ENCODE measurements around the gene MTA2.
A peak's percentile ranks its signal among the peaks of the same experiment; 100 is the strongest.
"Not testable (repeated sequence)": the region's sequence is repeated elsewhere in the genome, so short reads cannot be mapped to it uniquely, and the experiment has no call there.

MTA2 gene

GRCh38 chr11:62601372-62602140 lies at the start of gene MTA2:
Gene MTA2, minus strand, starts transcription at chr11:62601865. Its CDS starts 415 bp downstream, at chr11:62601450.
- DNase-seq, result peak; percentile 84

GRCh38 chr11:62650283-62650682 lies 48.6 kb upstream of the MTA2 start:
- DNase-seq, result not testable (repeated sequence)

- DNase-seq, result no peak
Measured at GRCh38 chr11:62649486-62649885, 47.8 kb upstream of the MTA2 start.

GRCh38 chr11:62648967-62649364 lies 47.3 kb upstream of the MTA2 start:
- DNase-seq, result no peak

DNA sequence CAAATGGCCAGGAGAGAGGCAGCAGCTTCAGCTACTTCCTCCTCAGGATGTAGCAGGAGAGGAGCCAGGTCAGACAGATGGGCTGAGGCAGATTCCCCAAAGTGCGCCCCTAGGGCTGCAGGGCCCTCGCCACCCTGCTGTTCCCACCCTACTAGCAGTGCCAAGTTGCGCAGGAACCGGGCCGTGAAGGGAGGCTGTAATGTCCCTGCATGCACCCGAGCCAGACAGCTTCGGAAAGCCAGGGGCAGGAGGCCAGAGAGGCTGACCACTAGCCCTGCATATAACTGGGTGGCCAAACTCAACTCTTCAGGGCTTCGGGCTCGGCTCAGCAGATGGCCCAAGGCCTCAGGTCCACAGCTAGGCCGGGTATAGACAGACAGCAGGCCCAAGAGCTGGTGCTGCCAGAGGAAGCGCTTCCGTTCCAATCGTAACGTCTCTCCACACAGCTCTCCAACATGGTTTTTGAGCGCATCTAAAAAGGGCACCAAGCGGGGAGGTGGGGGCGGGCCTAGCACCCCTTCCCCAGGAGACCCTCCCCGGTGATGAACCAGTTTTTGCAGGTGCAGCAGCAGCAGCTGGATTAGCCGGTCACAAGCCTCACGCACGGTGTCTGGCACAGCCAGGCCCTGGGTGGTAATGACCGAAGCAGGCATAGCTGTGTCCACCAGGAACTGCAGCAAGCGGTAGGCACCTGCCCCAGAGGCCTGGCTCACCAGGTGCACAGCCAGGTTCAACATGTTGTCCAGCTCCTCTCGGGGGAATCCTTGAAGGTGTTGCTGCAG lies 46.7 kb upstream of the MTA2 start:
- no peak for DNase-seq

GRCh38 chr11:62647609-62648005 lies 45.9 kb upstream of the MTA2 start:
- DNase-seq, result no peak

- DNase-seq, result no peak
Measured at GRCh38 chr11:62646825-62647608, 45.4 kb upstream of the MTA2 start.

DNA sequence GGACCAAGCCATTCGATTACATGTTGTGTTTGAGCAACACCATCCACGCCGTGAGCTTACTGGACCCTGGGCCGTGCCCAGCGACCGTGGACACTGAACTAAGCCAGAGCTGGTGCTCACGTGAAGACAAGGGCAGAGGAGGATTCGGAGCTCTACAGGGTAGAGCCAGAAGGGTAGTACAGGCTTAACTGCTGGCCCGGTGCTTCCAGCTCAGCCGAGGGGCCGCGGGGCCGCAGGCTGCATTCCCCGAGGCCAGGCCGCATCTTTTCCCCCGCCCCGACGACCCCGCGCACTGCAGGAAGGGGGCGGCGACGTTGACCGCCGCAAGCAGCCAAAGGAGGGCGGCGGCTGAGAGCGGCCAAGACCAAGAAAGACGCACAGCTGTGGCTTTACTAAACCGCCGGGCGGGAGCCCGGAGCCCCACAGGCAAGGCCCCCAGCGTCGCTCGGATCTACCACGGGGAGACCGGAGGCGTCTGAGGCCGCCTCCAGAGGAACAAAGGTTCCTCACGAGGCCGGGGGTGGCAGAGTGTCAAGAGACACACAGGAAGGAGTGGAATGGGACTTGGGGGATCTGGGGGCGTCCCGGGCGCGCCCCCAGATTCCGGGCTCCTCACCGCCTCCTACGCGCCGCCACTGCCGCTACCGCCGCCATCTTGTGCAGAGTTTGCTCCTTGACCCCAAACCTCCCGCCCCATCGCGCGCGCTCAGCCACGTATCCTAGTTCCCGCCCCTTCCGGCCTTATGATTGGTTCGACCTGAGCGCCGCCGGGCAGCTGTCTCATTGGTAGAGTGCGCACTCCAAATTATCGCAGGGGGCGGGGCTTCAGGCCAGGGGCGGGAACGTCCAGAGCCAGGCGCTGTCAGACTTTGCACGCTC lies 44.5 kb upstream of the MTA2 start, which contains the start of gene GANAB:
Gene GANAB (minus strand): TSS at position 668 of the 879 bp plus-strand sequence. CDS start 14 bp downstream, at position 654.
- peak; percentile 86 for DNase-seq

GRCh38 chr11:62645671-62645945 lies 43.9 kb upstream of the MTA2 start:
- DNase-seq, result no peak

GRCh38 chr11:62644220-62644619 lies 42.6 kb upstream of the MTA2 start:
- no peak for DNase-seq

GRCh38 chr11:62632492-62632891 lies 30.8 kb upstream of the MTA2 start:
- no peak for DNase-seq

DNA sequence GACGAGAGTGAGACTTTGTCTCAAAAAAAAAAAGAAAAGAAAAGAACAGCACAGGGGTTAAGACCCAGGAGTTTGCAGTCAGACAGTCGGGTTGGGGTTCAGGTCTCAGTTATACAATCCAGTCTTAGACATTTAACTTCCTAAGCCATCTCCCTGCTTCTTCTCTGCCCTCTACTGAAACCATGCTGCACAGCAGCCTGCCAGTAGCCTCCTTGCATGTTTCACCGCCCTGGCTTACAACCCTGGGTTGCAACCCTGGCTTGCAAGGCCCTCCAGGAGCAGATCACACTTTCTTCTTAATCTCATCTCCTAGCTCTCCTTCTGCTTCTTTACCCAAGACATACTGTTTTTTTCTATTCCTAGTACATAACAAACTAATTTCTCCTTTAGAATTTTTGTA lies 26.0 kb upstream of the MTA2 start:
- no peak for DNase-seq

DNA sequence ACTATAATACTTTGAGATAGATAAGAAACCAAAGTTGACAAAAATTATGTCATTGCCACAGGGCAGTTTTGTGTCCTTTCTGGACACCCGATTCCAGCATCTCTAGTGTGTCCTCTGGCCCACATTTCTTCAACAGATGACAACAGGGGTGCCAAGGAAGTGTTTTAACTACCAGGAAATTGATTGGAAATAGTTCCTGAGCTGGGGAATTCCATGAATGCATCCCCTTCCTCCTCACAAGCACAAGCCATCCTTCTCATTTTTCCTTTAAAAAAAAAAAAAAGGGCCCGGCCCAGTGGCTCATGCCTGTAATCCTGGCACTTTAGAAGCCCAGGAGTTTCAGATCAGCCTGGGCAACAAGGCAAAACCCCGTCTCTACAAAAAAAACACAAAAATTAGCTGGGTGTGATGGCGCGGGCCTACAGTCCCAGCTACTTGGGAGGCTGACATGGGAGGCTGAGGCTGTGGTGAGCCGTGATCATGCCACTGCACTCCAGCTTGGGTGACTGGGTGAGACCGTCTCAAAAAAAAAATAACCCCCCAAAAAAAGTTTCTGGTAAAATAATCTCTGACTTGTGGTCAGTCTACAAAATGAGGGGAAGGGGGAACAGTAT lies 20.9 kb upstream of the MTA2 start:
- DNase-seq, result no peak

DNA sequence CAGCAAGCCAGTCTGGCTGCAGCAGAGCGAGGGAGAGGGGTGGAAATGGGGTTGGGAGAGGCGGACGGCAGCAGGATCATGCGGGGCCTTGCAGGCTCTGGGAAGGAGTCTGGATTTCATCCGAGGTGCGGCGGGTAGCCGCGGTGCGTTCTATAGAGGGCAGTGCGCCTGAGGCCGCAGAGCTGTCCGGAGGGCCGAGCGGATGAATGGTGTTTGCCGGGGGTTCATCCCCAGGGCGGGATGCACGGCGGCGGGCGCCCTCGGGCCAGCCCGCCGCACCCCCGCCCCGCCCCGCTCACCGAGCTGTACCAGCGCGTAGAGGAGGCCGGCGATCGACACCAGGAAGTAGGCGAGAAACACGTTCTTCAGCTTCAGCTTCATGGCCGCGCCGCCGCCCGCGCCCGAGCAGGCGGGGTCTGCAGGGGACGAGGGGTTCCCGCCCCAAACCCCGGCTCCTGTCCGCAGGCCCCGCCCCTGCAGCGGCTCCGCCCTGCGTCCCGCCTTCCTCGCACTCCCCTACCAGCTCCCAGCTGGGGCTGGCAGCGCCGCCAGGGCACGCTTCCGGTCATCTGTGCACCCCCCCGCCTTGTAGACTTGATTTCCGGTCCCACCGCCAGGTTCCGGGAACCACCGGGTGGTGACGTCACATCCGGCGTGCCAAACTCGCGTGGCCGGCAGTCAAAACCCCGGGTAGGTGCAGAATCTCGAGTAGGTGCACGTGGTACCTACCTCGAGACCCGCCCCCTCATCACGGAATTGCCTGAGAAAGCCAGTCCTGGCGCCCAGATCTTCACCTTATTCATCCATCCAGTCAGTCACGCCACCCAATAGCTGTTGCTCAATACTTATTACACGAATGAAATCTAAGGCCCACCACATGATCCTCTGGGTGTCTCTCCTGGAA lies 20.2 kb upstream of the MTA2 start, which contains the start of gene B3GAT3:
Gene B3GAT3 (minus strand): TSS at position 420 of the 904 bp plus-strand sequence. CDS start 39 bp downstream, at position 381.
- DNase-seq, result peak; percentile 77

DNA sequence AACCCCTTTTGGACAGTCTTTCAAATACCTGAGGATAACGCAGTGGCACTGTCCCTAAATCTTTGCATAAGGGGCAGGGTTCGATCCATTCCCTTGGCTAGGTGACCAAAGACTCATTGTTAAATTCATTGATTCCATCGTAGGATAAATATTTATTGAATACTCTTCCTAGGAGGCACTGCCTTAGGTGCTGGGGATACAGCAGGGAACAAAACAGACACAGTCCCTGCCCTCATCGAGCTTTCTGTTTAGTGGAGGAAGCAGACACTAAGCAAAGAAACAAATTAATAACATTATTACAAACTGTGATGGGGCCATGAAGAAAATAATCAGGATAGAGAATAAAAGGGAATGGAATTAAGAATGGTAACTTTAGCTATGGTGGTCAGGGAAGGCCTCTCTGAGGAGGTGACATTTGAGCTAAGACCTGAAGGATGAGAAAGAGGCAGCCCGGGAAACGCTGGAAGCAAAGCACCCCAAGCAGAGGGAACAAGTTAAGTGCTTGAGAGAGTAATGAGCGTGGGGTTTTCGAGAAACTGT lies 19.4 kb upstream of the MTA2 start:
- no peak for DNase-seq

GRCh38 chr11:62616957-62617356 lies 15.3 kb upstream of the MTA2 start:
- not testable (repeated sequence) for DNase-seq

DNA sequence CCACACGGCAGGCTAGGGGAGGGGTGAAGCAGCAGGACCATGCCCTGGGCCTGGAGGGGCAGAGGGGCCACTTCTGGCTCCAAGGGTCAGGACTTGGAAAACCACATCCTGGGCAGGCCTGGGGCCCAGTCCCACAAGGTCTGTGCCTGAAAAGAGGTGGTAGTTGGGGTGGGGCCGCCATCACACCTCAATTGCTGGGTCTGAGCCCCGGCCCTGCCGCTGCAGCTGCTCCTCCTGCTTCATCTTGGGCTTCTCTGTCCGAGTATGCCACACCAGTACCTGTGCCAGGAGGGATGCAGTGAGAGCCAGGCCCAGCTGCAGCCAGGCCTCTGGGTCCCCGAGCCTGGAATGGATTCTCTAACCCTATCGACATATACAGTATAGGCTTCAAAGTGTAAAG lies 13.9 kb upstream of the MTA2 start:
- no peak for DNase-seq

- no peak for DNase-seq
Measured at GRCh38 chr11:62614275-62614674, 12.6 kb upstream of the MTA2 start.

DNA sequence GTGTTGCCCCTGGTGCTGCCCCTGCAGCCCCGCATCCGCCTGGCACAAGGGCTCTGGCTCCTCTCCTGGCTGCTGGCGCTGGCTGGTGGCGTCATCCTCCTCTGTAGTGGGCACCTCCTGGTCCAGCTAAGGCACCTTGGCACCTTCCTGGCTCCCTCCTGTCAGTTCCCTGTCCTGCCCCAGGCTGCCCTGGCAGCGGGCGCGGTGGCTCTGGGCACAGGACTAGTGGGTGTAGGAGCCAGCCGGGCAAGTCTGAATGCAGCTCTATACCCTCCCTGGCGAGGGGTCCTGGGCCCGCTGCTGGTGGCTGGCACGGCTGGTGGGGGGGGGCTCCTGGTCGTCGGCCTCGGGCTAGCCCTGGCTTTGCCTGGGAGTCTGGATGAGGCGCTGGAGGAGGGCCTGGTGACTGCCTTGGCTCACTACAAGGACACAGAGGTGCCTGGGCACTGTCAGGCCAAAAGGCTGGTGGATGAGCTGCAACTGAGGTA lies 11.7 kb upstream of the MTA2 start:
- no peak for DNase-seq

Measured in DMS 273 treated with DMSO at 0.1 percent for 48 hours (cell line).